Measurements from ENCODE around the gene ZBTB33.

Gene ZBTB33

GRCh38 chrX:120302434-120302833 is 51.8 kb downstream of the ZBTB33 start:
- Histone ChIP-seq H3K4me2 (peak overlapping the region; percentile 80), H3K9me3 (no peaks in the 10 kb centered on the region), H3K4me1 (peaks cover 40% of the 10 kb centered on the region), H3K4me3 (0 out of 2 replicates have a peak overlapping the region, but pooled peaks have one; percentile 5), H4K20me1 (no peaks in the 10 kb centered on the region), H3K27me3 (peaks cover 17% of the 10 kb centered on the region), H3K9ac (no peak overlapping the region), H3K27ac (no peak overlapping the region), H3K36me3 (no peaks in the 10 kb centered on the region)
- TF ChIP-seq Cebpa-rat (IDR thresholded peaks at IDR 0.05) = no peak

DNA sequence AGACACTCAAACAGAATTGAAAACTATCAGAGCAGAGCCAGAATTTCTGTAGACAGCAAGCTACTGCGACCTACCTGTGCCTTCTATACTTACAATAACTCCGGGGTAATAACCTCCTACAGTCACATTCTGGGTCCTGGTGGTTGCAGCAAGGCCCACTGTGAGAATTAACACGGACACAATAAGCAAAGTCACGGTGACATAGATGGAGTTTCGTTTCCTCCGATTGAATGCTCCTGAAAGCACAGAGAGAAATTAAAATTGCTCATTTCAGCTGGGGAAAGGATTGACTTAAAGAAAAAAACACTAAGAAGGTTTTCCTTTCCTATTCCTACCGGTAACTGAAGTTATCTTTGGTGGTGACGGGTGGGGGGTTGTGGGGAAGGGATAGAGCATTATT is 53.6 kb downstream of the ZBTB33 start:
- Histone ChIP-seq H3K9me3 (peaks cover 3% of the 10 kb centered on the region), H3K4me2 (no peak overlapping the region), H4K20me1 (no peaks in the 10 kb centered on the region), H3K4me1 (peaks cover 35% of the 10 kb centered on the region), H3K27ac (no peak overlapping the region), H3K9ac (no peak overlapping the region), H3K36me3 (no peaks in the 10 kb centered on the region), H3K27me3 (peaks cover 35% of the 10 kb centered on the region), H3K4me3 (no peak overlapping the region)
- TF ChIP-seq Cebpa-rat (IDR thresholded peaks at IDR 0.05) = no peak

GRCh38 chrX:120305531-120306141 is 55.0 kb downstream of the ZBTB33 start:
- no peak overlapping the region for H3K9ac ChIP-seq
- no peak overlapping the region for H3K27ac ChIP-seq
- H3K36me3 ChIP-seq = no peaks in the 10 kb centered on the region
- H4K20me1 ChIP-seq = no peaks in the 10 kb centered on the region
- no peak overlapping the region for H3K4me3 ChIP-seq
- H3K27me3 ChIP-seq = peaks cover 49% of the 10 kb centered on the region
- peaks cover 14% of the 10 kb centered on the region for H3K9me3 ChIP-seq
- no peak overlapping the region for H3K4me2 ChIP-seq
- H3K4me1 ChIP-seq = peaks cover 41% of the 10 kb centered on the region
- no peak for TF ChIP-seq Cebpa-rat (IDR thresholded peaks at IDR 0.05)

DNA sequence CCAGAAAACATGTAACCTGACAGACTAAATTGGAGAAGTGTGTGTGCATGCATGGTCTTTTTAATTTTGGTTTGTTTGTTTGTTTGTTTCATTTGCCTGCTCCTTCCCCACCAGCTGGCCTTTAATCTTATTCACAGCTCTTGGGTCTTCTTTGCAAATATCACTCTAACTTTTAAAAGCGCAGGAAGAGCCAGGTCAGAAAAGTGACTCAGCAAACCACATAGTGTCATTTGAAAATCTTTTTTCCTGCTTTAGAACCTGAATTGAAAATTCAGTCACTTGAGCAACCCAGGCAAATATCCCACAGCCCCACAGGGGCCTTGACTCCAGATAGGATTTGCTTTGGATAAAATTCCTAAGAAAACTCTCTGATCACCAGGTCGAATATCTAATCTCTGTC is 56.0 kb downstream of the ZBTB33 start:
- Histone ChIP-seq H3K4me2 (no peak overlapping the region), H4K20me1 (no peaks in the 10 kb centered on the region), H3K4me1 (peaks cover 31% of the 10 kb centered on the region), H3K36me3 (no peaks in the 10 kb centered on the region), H3K4me3 (no peak overlapping the region), H3K27me3 (peaks cover 59% of the 10 kb centered on the region), H3K9ac (no peak overlapping the region), H3K27ac (no peak overlapping the region), H3K9me3 (peaks cover 22% of the 10 kb centered on the region)
- no peak for TF ChIP-seq Cebpa-rat (IDR thresholded peaks at IDR 0.05)

All from BLaER1 (cell line).